ENCODE results near the gene AMER1.
"Not testable (repeated sequence)": the region's sequence is repeated elsewhere in the genome, so short reads cannot be mapped to it uniquely, and the experiment has no call there.

Gene AMER1

DNA sequence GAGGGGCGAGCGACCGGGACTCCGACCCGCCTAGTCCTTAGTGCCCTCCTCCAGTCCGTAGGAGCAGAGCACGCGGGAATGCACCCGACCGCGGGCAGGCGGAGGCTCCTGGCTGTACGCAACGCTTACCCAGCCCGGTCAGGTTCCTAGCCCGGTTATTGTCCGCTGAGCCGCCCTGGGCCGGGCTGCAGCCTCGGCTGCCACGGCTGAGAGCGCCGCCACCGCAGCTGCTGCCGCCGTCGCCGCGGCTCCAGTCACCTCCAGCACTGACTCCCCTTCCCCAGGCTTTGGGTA, at the start of gene AMER1:
AMER1 (minus strand) TSS at position 268 of the 294 bp plus-strand sequence. CDS start 12,422 bp downstream, outside the sequence.
- in situ Hi-C loops (cut with MboI; ENCODE audit: low sequenced_read_pairs) = no loop called here

DNA sequence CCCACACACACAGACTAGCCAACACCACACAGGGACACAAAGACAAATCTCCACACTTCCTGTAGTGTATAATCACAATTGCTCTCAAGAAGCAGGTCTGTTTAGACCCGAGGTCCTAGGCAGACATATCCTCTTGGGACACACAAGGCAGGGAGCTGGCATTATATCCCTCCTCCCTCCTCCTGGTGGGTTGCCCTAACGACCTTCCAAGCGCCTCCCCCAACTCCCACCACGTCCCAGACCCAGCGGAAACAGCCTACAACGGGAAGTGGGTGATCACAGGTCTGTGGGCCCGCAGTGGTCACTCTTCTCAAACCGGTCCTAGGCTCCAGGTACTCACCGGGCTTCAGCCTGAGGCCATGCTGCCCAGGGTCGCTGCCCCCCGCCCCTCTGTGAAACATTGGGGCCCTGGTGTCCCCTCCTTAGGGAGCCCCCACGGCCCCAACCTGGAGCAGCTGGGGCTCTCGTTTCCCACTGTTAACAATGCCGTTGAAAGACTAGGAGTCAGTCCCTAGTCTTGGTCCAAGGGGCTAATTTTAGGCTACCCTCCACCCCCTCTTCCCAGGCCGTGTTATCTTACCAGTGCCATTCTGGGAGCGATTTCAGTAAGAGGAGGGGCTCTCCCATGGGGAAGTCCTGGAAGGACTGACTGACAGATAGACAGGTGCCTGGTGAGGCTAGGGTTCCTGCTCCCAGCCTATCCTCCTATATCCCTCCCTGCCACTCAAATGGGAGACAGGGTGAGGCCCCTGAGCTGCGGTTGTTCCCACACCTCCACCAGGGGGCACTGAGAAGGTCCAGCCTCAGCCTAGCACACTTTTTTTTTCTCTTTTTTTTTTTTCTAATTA, 24.8 kb upstream of the AMER1 start, which contains the start of gene ASB12:
ASB12 (minus strand) TSS at position 485 of the 848 bp plus-strand sequence. CDS start 4,957 bp downstream, outside the sequence.
- in situ Hi-C loops (cut with MboI; ENCODE audit: low sequenced_read_pairs) = no loop called here

DNA sequence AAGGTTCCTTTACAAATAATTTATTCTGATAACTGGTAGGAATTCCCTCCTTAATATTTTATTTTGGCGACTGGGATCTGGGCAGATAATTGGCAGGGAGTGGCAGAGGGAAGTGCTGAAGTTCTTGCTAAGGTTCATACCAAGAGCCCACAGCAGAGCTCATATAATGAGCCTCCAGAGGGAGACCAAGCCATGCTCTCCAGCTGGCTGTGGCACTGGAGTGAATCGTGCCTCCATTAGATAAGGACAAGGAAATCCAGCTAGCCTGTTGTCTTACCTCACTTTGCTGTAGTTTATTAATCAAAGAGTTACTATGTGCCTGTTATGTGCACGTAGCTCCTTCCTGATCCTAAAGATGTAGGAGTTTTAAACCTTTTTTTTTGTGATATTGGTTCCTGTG, 23.6 kb upstream of the AMER1 start:
- in situ Hi-C loops (cut with MboI; ENCODE audit: low sequenced_read_pairs) = no loop called here

DNA sequence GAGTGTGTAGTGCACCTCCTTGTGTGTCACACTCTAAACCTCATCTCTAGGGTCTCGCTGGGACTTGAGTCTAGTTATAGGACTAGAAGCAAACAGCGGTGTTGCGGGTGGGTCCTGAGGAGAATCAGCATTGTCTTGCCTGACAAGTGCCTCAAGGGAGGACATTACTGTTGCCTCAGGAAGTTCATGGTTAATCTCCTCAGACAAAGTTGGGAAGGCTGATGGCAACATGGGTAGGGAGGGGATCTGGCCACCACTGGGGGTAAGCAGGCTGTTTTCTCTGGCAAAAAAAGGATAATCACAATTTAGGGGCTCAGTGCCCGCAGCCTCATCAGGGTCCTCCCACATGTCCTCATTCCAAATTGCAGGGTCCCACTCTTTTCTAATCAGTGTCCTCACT, 12.5 kb upstream of the AMER1 start:
- in situ Hi-C loops (cut with MboI; ENCODE audit: low sequenced_read_pairs) = no loop called here

DNA sequence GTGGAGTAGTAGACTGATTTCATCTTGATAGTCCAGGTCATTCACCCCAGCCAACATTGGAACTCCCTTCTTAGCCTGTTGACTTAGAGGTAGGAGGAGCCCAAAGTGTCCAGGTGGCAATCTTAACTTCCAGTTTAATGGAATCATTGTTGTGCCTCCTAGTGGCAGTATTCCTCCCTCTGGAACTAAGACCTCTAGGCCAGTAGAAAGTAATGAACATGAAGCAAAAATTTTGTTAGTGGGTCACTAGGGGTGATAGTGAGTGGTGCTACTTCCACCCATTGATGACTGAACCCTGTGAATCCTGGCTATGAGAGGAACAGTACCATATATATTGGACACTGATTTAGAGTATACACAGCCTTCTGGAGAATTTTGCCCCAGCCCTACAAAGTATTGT, 8.5 kb upstream of the AMER1 start:
- in situ Hi-C loops (cut with MboI; ENCODE audit: low sequenced_read_pairs) = not testable (repeated sequence)

DNA sequence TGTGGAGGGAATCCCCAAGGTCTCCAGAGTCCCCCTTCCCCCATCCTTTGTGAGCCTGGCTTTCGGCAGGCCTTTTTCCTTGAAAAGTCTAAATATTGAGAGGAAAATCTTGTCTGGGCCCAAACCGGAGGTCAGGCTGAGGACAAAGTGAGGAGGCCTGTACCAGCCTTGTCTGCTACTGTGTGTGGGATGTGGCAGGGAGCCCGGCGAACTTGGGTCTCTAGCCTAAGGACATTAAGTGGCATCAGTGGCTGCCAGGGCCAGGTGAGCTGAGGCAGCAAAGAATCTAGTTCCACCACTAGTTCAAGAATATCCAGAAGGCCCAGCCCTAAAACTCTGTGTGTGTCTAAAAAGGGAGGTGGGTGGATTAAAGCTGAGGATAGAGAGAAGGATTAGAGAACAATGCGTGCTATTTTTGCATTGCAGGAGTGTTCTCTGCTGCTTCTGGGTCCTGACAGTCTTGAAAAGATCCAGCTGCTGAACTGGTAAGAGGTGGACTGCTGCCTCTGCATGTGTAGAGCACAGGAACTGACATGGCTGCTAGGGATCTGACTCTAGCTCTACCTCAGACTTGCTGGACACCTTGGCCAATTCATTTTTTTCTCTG, 1.2 kb upstream of the AMER1 start:
- in situ Hi-C loops (cut with MboI; ENCODE audit: low sequenced_read_pairs) = no loop called here

DNA sequence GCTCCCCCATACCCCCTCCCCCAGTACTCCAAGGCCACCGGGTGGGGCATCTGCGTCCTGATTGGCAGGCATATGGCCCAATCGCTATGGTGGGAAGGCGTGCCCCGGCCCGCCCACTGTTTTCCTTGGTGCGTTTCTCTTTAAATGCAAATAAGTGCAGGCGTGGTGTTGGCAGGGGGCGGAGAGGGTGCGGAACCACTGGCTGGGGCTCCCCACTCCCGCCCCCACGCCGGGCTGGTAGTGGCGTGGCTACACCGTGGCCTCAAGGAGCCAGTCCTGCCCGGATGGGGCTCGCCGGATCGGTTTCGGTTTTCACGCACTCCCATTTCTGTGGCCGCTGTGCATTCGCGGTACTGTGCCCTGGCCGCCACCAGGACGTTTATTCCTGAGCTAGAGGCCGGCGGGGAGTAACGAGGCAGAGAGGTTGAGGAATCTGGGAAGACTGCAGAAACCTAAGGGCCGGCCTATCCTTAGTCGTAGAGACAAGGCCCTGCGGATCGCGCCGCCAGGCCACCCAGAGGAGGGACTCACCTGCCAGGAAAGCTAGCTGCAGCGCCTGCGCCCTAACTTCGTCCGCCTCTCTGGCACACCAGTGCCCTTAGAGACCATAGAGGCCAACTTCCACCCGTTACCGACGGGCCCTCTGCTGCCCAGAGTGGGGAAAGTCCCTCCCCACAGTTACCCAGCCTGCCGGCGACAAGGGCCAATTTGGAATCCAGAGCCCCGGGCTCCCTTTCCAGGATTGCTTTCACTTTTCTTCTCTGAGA, 410 bp upstream of the AMER1 start:
- in situ Hi-C loops (cut with MboI; ENCODE audit: low sequenced_read_pairs) = no loop called here

DNA sequence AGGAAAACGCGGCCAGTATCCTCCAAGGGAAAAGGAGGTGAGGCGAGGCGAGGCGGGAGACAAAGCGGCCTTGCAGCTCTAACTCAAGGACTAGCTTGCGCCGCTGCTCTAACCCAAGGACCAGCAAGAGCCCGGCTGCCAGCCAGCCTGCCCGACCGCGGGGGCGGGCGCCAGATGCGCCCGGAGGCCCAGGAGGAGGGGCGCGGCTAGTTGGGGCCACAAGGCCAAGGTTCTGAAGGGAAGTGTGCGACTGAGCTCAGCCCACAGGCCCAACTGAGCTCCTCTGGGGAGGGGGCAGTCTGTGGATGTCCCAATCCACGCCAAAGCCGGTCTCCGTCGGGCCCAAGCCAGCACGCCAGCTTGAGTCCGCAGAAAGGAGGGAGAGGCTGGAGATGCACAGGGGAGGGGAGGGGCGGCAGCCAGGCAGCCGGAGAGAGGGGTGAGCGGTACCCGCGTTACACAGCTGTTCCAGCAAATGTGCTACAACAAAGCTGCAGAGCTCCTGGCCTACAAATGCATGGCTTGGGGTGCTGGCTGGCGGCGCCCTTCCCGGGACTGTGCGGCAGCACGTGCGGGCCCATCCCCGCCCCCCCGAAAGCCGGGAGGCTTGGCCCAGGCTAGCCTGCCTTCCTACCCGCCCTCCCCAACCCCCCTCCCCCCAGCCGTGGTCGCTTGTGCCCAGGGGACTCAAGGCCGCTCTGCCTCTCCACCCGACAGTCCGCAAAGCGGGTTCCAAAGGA, 637 bp downstream of the AMER1 start:
- in situ Hi-C loops (cut with MboI; ENCODE audit: low sequenced_read_pairs) = no loop called here

DNA sequence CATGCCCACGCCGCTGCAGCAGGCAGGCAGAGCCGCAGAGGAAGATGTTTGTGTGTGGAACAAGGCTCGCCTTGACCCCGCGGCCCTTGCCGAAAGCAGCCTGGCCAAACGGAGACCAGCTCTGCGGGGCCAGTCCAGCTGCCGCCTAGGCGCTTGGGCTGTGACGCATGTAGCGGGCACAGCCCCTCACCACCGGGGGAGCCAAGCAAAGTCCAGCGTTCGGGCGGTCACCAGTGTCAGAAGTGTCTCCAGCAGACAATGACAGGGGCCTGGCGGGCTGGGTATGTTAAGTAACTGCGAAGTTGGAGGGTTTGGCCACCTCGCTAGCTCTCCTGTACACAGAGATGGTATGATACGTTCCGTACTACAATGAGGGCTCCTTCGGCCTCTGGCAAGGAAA, 1.3 kb downstream of the AMER1 start:
- in situ Hi-C loops (cut with MboI; ENCODE audit: low sequenced_read_pairs) = no loop called here

DNA sequence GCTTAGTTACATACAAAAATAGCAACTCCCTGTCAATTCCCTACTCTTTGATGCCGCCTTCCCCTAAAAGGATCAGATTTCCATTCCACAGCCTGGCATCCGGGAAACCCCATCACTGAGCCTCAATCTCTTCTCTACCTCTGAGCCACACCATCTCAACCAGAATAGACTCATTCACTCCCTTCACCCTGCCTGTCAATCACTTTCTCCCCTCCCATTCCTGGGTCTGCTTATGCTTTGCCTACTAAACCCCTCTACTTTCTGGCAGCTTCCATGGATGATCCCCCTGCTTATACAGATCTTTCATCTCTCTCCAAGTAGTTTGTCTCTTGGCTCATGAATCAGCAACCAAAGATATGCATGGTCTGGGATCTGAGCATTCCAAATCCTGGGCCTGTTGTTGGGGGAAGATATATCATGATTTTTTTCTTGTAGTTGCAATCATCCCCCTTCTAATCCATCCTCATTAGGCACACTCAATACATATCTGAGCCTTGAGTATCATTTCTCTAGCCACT, 2.6 kb downstream of the AMER1 start:
- in situ Hi-C loops (cut with MboI; ENCODE audit: low sequenced_read_pairs) = no loop called here

DNA sequence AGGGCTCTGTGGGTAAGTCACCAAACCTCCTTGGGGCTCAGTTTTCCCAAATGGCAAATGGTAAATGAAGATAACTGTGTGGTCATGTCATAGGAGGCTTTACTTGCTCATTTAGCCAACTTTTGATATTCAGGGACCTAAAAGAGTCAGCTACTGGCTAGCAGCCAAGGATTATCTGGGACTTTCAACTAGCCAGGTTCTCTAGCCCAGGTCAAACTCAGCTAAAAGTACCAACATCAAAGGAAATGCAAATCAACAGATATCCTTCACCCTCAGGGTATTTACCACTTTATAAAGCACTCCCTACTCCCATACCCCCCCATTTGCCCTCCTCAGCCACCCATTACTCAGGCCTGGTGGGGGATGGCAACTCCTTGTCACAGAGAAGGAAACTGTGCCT, 7.5 kb downstream of the AMER1 start:
- in situ Hi-C loops (cut with MboI; ENCODE audit: low sequenced_read_pairs) = no loop called here

DNA sequence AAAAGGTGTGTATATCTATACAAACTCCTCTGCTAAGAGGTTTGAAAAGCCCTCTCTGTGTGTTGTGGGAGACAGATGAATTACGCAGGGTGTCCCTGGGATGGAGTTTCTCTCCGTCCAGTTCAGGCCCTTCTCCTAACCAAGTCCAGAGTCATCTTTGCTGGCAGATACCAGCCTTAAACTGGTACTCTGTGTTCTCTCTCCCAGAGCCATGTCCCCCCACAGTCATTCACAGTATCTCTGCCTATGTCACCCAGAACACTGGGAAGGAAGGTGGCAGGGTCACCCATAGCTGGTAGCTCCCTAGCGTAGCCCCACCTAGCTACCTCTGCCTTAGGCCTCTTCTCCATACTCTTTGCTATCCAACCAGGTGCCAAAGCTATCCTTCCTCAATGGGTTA, 8.9 kb downstream of the AMER1 start:
- in situ Hi-C loops (cut with MboI; ENCODE audit: low sequenced_read_pairs) = no loop called here

DNA sequence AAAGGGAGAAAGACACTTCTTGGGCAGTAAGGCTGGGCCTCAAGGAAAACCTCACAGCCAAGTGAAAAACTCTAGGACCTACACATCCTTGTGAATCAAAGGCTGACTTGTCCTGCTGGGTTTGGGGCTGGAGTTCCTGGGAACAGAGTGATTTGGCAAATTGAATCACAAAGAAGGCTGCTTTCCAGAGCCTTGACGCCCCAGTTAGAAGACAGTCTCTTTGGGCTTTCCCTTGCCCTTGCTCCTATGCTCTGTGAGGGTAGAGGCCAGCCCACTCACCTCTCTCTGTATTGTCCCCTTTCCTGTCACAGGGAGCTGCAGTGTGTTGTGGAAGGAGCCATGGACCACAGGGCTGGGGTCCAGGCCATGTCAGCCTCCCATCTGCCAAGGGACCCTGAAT, 9.6 kb downstream of the AMER1 start:
- in situ Hi-C loops (cut with MboI; ENCODE audit: low sequenced_read_pairs) = no loop called here

DNA sequence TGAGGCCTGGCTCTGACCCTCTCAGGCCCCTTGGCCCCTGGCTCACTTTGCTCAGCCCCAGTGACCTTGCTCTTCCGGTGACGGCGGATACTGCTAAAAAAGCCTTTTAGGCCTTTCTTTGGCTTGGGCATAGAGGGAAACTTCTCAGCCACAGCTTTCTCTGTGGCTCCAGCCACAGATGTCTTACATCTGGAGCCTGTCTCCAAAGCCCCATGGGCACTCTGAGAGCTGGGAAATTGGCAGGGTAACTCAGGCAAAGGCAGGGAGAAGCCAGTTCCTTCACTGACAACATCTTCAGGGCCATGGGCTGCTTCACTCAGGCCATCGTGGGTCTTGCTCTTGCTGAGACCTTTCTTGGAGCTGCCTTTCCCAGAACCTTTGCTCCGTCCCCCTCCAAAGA, 12.8 kb downstream of the AMER1 start:
- in situ Hi-C loops (cut with MboI; ENCODE audit: low sequenced_read_pairs) = no loop called here

DNA sequence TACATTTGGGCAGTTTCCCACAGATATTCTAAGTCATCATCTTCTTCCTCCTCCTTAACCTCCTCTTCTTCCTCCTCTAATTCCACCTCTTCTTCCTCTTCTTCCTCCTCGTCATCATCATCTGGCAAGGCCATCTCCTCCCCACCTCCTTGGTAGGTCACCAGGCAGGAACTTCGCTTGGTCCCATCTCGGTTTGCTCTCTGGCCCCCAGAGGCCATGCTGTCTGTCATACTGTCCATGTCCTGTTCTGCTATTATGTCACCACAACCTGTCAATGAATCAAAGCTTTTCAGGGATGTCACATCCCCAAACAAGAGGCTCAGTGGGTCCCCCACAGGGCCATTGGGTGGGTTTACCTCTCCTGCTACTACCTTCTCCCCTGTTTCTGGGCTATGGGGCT, 13.5 kb downstream of the AMER1 start:
- in situ Hi-C loops (cut with MboI; ENCODE audit: low sequenced_read_pairs) = no loop called here

DNA sequence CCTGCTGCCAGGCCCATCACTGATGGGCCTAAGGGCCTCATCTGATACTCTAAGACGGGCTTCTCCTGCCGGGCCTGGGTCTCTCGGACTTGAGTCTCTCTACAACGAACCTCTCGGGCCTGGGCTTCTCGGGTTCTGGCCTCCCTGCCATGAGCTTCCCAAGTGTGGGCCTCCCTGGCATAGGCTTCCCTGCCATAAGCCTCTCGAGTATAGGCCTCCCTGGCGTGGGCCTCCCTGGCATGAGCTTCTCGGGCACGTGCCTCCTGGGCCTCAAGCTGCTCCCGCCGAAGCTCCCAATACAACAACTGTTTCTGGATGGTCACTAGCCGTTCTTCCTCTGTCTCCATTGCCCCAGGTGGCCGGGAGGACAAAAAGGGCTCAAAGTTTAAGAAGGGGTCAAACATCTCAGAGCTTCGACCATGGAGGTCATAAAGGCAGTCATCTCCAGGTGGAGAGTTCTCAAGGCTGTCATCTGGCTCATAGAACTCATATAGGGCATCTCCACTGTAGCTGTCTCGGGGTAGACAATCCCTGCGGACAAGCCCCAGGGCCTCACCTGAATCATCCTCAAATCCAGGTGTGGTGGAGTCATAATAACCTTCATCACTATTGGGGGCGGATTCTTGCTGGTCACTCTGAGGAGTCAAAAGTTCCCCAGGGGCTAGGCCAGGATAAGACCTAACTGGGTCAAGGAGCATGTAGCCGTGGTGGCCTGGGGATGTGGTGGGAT, 14.1 kb downstream of the AMER1 start:
- in situ Hi-C loops (cut with MboI; ENCODE audit: low sequenced_read_pairs) = no loop called here

DNA sequence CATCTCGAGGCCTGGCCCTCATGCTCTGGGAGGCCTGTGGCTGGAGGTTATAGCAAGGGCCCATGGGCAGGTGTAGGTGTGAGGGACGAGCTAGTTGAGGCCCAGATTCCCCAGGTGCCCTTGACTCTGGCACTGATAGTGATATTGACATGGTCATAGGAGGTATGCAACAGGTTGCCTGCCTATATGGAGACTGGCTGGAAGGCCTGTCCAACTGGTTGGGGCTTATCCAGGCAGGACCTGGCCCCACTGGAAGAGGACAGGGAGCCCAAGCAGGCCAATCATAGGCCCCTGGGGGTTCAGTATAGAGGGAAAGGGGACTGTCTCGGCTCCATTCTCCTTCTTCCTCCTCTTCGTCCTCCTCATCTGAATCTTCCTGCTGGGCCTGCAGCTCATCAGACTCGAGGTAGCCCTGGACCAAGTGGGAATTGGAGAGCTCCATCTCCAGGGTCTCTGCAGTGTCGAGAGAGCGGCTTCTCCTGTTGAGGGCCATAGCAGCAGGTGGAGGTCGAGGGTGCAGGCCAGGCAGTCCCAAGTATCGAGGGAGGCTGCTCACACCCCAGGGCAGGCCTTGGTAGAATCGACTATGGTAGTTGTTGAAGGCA, 15.3 kb downstream of the AMER1 start:
- in situ Hi-C loops (cut with MboI; ENCODE audit: low sequenced_read_pairs) = no loop called here

DNA sequence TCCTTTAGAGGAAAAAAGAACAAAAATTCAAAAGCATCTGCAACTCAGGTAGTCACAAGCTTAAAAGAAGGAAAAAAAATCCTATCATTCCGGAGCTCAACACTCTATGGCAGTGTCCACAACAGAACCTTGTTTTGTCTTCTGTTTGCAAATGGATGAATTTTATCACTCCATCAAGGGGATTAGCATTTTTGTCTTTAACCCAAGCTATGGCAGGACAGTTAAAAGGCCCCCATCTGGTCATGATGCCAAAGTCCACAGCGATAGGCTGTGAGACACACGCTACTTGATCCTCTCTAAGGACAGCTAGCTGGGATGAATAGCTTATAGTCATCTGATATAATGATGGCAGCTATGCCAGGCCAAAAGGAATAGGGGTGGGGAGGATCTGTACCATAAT, 16.6 kb downstream of the AMER1 start:
- in situ Hi-C loops (cut with MboI; ENCODE audit: low sequenced_read_pairs) = no loop called here

DNA sequence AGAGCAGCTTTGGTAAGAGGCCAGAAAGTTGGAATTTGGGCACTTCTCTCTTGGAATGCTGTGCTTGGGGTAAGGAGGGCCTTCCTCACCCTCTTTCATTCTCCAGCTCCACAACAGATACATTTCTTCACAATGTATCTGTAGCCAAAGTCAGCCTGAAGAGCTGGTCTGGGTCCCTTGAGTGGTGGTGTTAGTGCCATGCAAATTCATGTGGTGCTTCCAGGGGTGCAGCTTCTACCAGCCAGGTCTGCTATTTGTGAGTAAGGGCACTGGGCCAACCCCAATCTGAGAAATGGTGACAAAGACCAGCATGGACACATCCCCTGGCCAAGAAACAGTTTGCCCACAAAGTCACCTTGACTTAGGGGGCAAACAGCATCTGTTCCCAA, 17.8 kb downstream of the AMER1 start:
- in situ Hi-C loops (cut with MboI; ENCODE audit: low sequenced_read_pairs) = no loop called here
